ENCODE measurements around the gene SMOC2. TPM values are rescaled to one million over a fixed set of nuclear protein-coding genes. Genes with fewer than 3 reads are reported as not detected.

SMOC2 gene
- total and polyA plus RNA-seq, 2 of the 4 experiments (the other 2 are of a cell fraction): not detected

- 70% methylated on average over 3 of the region's 10 CpGs; no CpG with 5 or more reads in 1 of the 2 experiments for WGBS, 2 experiments (ENCODE audit: extremely low coverage in 2 of 2, insufficient read length in 1 of 2)
- dilution Hi-C loops (cut with HindIII; ENCODE audit: low sequenced_read_pairs, unreplicated experiment): no loop called here
- CTCF ChIA-PET: no interaction called here
Observed at GRCh38 chr6:168397012-168397411, 44.0 kb upstream of the SMOC2 start.

More at GRCh38 chr6:168397012-168397411, 44.0 kb upstream of the SMOC2 start:
- H2BK15ac ChIP-seq (ENCODE audit: low read depth, low read length): no peak overlapping the region
- no peaks in the 10 kb centered on the region for H3K9me1 ChIP-seq (ENCODE audit: insufficient read depth, low read length)
- no peak overlapping the region for H3K9ac ChIP-seq (ENCODE audit: low read depth, low read length)
- no peaks in the 10 kb centered on the region for H3K27me3 ChIP-seq (ENCODE audit: control insufficient read depth, insufficient read depth, low read length)
- H4K91ac ChIP-seq (ENCODE audit: insufficient read depth, low read depth, low read length): no peak overlapping the region
- H3K23ac ChIP-seq (ENCODE audit: low read depth, low read length): no peak overlapping the region
- H2AK9ac ChIP-seq (replicated peaks; ENCODE audit: low read depth, low read length, poor library complexity): no peak overlapping the region
- ATAC-seq (ENCODE audit: low read depth) (no peak), DNase-seq (no peak)
- POLR2A ChIA-PET (ENCODE audit: unreplicated experiment): no interaction called here
- H3K4me1 ChIP-seq (ENCODE audit: control insufficient read depth, insufficient read depth, low read length): no peaks in the 10 kb centered on the region
- in situ Hi-C loops (cut with MboI; ENCODE audit: low sequenced_read_pairs): no loop called here
- H4K20me1 ChIP-seq (ENCODE audit: insufficient read depth, low read length): no peaks in the 10 kb centered on the region
- H3K4ac ChIP-seq (ENCODE audit: low read depth, low read length): no peak overlapping the region
- H3K4me3 ChIP-seq (ENCODE audit: insufficient read depth, low read depth, low read length): no peak overlapping the region
- no peak overlapping the region for H2BK20ac ChIP-seq (ENCODE audit: low read depth, low read length)
- no peak overlapping the region for H2BK120ac ChIP-seq (ENCODE audit: low read depth, low read length)
- peaks cover 51% of the 10 kb centered on the region for H3K9me3 ChIP-seq (ENCODE audit: control insufficient read depth, insufficient read depth, low read length)
- no peak overlapping the region for H2AK5ac ChIP-seq (ENCODE audit: low read depth, low read length)
- no peak overlapping the region for H3K14ac ChIP-seq (replicated peaks; ENCODE audit: low read depth, low read length)
- H3K36me3 ChIP-seq (ENCODE audit: control insufficient read depth, insufficient read depth, low read length): no peaks in the 10 kb centered on the region
- intact Hi-C loops (cut with micrococcal nuclease): no loop called here
- TF ChIP-seq RAD21 (IDR thresholded peaks at IDR 0.05; ENCODE audit: low read length) (no peak), SMC3 (IDR thresholded peaks at IDR 0.05; ENCODE audit: low read depth, low read length) (no peak), ELK1 (IDR thresholded peaks at IDR 0.05; ENCODE audit: borderline replicate concordance, low read depth, low read length) (no peak), POLR2A (IDR thresholded peaks at IDR 0.05; ENCODE audit: low read depth, low read length) (no peak), CTCF (conservative IDR thresholded peaks at IDR 0.05; ENCODE audit: low read depth, low read length) (no peak), MXI1 (IDR thresholded peaks at IDR 0.05; ENCODE audit: borderline replicate concordance, low read depth, low read length) (no peak), RCOR1 (IDR thresholded peaks at IDR 0.05; ENCODE audit: insufficient replicate concordance, low read length) (no peak), BHLHE40 (IDR thresholded peaks at IDR 0.05; ENCODE audit: low read depth, low read length) (no peak), CEBPB (IDR thresholded peaks at IDR 0.05; ENCODE audit: low read depth, low read length) (no peak), NFE2L2 (IDR thresholded peaks at IDR 0.05; ENCODE audit: low read depth, low read length) (no peak), USF2 (IDR thresholded peaks at IDR 0.05; ENCODE audit: low read depth, low read length) (no peak), CHD1 (IDR thresholded peaks at IDR 0.05; ENCODE audit: low read depth, low read length) (no peak), RFX5 (IDR thresholded peaks at IDR 0.05; ENCODE audit: low read depth, low read length) (no peak), MAZ (IDR thresholded peaks at IDR 0.05; ENCODE audit: borderline replicate concordance, low read depth, low read length) (no peak), MAFK (IDR thresholded peaks at IDR 0.05; ENCODE audit: low read depth, low read length) (no peak), FOS (IDR thresholded peaks at IDR 0.05; ENCODE audit: low read depth, low read length) (no peak)
- no peak overlapping the region for H3K18ac ChIP-seq (ENCODE audit: low read depth, low read length)
- H3K27ac ChIP-seq (ENCODE audit: insufficient read depth, low read length): no peak overlapping the region
- H2AFZ ChIP-seq (replicated peaks; ENCODE audit: low read length, poor library complexity): no peak overlapping the region
- no peak overlapping the region for H3K56ac ChIP-seq (ENCODE audit: extremely low read depth, insufficient read depth, low read length)
- H3K79me1 ChIP-seq (ENCODE audit: low read depth in 1 of 2, low read length in 2 of 2): no peaks in the 10 kb centered on the region
- H3K4me2 ChIP-seq (ENCODE audit: low read depth, low read length): no peak overlapping the region
- no peak overlapping the region for H4K5ac ChIP-seq (ENCODE audit: low read depth, low read length)
- no peak overlapping the region for H2BK5ac ChIP-seq (ENCODE audit: low read depth, low read length, poor library complexity, severe bottlenecking)
- no TSS peak for BruUV-seq (replicated peaks)
- no peak overlapping the region for H4K8ac ChIP-seq (ENCODE audit: low read depth in 2 of 2, low read length in 2 of 2)

All from IMR-90 (cell line).